ENCODE data around the gene TMEM218. TPM values are rescaled to one million over a fixed set of nuclear protein-coding genes. Genes with fewer than 3 reads are reported as not detected.

The TMEM218 gene
- total and polyA plus RNA-seq, 10 of the 15 experiments (the other 5 are each of a cell fraction or from before 2014, with no cell fraction given) = 11.2 to 50.3 (median 28.8) TPM

DNA sequence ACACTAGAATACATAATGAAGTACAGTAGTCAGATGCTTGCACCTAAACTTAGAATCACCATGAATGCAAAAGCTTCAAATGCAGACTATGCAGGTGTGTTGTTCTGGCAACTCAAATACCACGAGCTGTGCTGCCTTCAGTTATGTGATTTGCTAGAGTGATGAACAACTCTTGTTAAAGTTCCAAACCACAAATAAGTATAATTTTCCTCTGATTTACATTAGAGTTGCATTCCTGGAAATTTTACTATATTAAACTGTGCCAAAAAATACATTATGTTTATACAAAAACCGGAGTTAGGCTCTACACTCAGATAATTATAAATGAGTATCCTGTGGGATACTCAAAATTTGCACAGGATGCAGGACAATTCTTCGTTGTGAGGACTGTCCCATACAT is 3.0 kb downstream of the TMEM218 start:
- ATAC-seq (no peak), FAIRE-seq (no peak), DNase-seq (ENCODE audit: low read depth, low spot score) (no peak)
- ChIA-PET POLR2A (interaction anchor here (2.1 to 3.9 kb wide), 2 partner anchors 37 to 45 kb away, joined by 11 to 55 read pairs; partner anchors contain the start of gene SLC37A2), SMC1A (ENCODE audit: uncharacterized antibody, unreplicated experiment) (interaction anchor here (2.2 to 4.4 kb wide), 2 partner anchors 14 to 16 kb away, joined by 7 to 29 read pairs; no protein-coding TSS in a partner anchor), RAD21 (ENCODE audit: unreplicated experiment) (interaction anchor here (1.0 to 8.6 kb wide), 2 partner anchors 9 to 37 kb away, joined by 3 to 87 read pairs; no protein-coding TSS in a partner anchor), CTCF (interaction anchor here (1.4 to 5.9 kb wide), 4 partner anchors 12 to 37 kb away, joined by 5 to 53 read pairs (median 33); no protein-coding TSS in a partner anchor)
- no peak overlapping the region for H2AFZ ChIP-seq (ENCODE audit: control insufficient read depth, low read depth, low read length)
- TF ChIP-seq, protein P1, sequence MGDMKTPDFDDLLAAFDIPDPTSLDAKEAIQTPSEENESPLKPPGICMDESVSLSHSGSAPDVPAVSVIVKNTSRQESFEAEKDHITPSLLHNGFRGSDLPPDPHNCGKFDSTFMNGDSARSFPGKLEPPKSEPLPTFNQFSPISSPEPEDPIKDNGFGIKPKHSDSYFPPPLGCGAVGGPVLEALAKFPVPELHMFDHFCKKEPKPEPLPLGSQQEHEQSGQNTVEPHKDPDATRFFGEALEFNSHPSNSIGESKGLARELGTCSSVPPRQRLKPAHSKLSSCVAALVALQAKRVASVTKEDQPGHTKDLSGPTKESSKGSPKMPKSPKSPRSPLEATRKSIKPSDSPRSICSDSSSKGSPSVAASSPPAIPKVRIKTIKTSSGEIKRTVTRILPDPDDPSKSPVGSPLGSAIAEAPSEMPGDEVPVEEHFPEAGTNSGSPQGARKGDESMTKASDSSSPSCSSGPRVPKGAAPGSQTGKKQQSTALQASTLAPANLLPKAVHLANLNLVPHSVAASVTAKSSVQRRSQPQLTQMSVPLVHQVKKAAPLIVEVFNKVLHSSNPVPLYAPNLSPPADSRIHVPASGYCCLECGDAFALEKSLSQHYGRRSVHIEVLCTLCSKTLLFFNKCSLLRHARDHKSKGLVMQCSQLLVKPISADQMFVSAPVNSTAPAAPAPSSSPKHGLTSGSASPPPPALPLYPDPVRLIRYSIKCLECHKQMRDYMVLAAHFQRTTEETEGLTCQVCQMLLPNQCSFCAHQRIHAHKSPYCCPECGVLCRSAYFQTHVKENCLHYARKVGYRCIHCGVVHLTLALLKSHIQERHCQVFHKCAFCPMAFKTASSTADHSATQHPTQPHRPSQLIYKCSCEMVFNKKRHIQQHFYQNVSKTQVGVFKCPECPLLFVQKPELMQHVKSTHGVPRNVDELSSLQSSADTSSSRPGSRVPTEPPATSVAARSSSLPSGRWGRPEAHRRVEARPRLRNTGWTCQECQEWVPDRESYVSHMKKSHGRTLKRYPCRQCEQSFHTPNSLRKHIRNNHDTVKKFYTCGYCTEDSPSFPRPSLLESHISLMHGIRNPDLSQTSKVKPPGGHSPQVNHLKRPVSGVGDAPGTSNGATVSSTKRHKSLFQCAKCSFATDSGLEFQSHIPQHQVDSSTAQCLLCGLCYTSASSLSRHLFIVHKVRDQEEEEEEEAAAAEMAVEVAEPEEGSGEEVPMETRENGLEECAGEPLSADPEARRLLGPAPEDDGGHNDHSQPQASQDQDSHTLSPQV (IDR thresholded peaks at IDR 0.05) = no peak
- no TSS peak for BruUV-seq (replicated peaks)
- no peak overlapping the region for H3K9ac ChIP-seq (ENCODE audit: control insufficient read depth, insufficient read depth, low read length)
- no peak overlapping the region for H3K4me2 ChIP-seq (ENCODE audit: control insufficient read depth, insufficient read depth)
- H3K27ac ChIP-seq (ENCODE audit: control insufficient read depth, insufficient read depth) = no peak overlapping the region
- no peaks in the 10 kb centered on the region for H3K27me3 ChIP-seq (replicated peaks in 1 of 2; ENCODE audit: control insufficient read depth in 2 of 2, insufficient read depth in 2 of 2, low read length in 1 of 2)
- no peak overlapping the region for H3K4me3 ChIP-seq
- H3K36me3 ChIP-seq (ENCODE audit: control insufficient read depth in 2 of 2, insufficient read depth in 2 of 2, low read length in 1 of 2) = no peaks in the 10 kb centered on the region
- WGBS (ENCODE audit: insufficient coverage, insufficient replicate concordance, low lambda C conversion rate, missing lambda C conversion rate) = 71% methylated on average over 3 of the region's 3 CpGs
- H4K20me1 ChIP-seq (ENCODE audit: control insufficient read depth, insufficient read depth) = no peaks in the 10 kb centered on the region
- H3K79me2 ChIP-seq (ENCODE audit: control insufficient read depth, insufficient read depth, low read length) = peaks cover 10% of the 10 kb centered on the region
- H3K9me3 ChIP-seq (replicated peaks; ENCODE audit: control insufficient read depth, insufficient read depth, low read length) = no peaks in the 10 kb centered on the region; the same call in 2 of the 3 replicates
- H3K4me1 ChIP-seq (ENCODE audit: control insufficient read depth, insufficient read depth, low read length) = peaks cover 3% of the 10 kb centered on the region; the same call in 1 of the 2 replicates
- in situ Hi-C loops (cut with MboI) (no loop called here), intact Hi-C loops (cut with micrococcal nuclease; ENCODE audit: unreplicated experiment) (no loop called here)
